ENCODE data around the gene MCMBP.
"Not testable (repeated sequence)": the region's sequence is repeated elsewhere in the genome, so short reads cannot be mapped to it uniquely, and the experiment has no call there.

Gene MCMBP

DNA sequence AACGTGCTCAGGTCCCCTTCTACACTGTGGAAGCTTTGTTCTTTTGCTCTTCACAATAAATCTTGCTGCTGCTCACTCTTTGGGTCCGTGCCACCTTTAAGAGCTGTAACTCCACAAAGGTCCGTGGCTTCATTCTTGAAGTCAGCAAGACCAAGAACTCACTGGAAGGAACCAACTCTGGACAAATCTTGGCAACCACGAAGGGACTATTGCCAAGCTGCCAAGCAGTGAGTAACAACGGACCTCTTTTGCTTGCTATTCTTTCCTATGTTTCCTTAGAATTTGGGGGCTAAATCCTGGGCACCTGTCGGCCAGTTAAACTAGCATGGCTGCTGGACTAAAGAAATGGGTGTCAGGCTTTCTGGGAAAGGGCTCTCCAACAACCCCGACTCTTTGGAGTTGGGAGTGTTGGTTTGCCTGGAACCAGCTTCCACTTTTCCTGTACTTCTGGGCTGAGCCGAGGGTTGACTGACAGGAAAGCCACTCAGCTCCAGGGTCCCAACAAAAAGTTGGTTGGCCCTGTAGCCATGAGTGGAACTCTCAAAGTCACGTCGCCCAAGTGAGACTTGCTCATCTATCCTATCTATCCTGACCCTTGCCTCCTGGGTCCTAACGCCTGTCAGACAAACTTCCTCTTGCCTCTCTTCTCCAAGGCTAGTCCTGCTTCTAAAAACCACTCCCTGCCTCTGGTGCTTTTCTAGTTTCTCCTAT, 11.4 kb upstream of the MCMBP start:
- H3K27ac ChIP-seq; H3K27me3 ChIP-seq; H3K4me1 ChIP-seq (ENCODE audit: control insufficient read depth in 1 of 2, insufficient read depth in 1 of 2, low read depth in 1 of 2, low read length in 1 of 2); H3K9me3 ChIP-seq; H3K36me3 ChIP-seq; H3K4me3 ChIP-seq (ENCODE audit: low read depth in 1 of 2, low read length in 1 of 2): not testable (repeated sequence)

DNA sequence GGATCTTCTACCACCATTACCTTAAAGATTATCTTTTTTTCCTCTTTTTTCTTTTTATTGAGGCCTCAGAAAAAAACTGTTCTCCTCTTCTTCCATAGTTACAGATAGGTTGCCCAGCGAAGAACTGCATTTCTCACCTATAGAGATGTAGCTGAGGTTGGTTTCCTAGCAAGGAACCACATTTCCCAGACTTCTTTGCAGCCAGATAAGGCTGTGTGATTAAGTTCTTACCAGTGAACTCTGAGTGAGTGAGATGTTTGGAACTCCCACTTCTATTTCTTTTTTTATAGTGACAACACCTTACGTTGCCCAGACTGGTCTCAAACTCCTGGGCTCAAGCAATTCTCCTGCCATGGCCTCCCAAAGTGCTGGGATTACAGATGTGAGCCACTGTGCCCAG, 5.9 kb upstream of the MCMBP start:
- no peak overlapping the region for H3K27ac ChIP-seq
- H3K4me3 ChIP-seq (ENCODE audit: low read depth in 1 of 2, low read length in 1 of 2): no peak overlapping the region
- H3K9me3 ChIP-seq: no peaks in the 10 kb centered on the region
- peaks cover 5 to 6% of the 10 kb centered on the region in 2 experiments for H3K4me1 ChIP-seq (ENCODE audit: control insufficient read depth in 1 of 2, insufficient read depth in 1 of 2, low read depth in 1 of 2, low read length in 1 of 2)
- no peaks in the 10 kb centered on the region for H3K27me3 ChIP-seq
- TF ChIP-seq, protein P1, sequence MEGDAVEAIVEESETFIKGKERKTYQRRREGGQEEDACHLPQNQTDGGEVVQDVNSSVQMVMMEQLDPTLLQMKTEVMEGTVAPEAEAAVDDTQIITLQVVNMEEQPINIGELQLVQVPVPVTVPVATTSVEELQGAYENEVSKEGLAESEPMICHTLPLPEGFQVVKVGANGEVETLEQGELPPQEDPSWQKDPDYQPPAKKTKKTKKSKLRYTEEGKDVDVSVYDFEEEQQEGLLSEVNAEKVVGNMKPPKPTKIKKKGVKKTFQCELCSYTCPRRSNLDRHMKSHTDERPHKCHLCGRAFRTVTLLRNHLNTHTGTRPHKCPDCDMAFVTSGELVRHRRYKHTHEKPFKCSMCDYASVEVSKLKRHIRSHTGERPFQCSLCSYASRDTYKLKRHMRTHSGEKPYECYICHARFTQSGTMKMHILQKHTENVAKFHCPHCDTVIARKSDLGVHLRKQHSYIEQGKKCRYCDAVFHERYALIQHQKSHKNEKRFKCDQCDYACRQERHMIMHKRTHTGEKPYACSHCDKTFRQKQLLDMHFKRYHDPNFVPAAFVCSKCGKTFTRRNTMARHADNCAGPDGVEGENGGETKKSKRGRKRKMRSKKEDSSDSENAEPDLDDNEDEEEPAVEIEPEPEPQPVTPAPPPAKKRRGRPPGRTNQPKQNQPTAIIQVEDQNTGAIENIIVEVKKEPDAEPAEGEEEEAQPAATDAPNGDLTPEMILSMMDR (IDR thresholded peaks at IDR 0.05): no peak
- no peaks in the 10 kb centered on the region for H3K36me3 ChIP-seq

DNA sequence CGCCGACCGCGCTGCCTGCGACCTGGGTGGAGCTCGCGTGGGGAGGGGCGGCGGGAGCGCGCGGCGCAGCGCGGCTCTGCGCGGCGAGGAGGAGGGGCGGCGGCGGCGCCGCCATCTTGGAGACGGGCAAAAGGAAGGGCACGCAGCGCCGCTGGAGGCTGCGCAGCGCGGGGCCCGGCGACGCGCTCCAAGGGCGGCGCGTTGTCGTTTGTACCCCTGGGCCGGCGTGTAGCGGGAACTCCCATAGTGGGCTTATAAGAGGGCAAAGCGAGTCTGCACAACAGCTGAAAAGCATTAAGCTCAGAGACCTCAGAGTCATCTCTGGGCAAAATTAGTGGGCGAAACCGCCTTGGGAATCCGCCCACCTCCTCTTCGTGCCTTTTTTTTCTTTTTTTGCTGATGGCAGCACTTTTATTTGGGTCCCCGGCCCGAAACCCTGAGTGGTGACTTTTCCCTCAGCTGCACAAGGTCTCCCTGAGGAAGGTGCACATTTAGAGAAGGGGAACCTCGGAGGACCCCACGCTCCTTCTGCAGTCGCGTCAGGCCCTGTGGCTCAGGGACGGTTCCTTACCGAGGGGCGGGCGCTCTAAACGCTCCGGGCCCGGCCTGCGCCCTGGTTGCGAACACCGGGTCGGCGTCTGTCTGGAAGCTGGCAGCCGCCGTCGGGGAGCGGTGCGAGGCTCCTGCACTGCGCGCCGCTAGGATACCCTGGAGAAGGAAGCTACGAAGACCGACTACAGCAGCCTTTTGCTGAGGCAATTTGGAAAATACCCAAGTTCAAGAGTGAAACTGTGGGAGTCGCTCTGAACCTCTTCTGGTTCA, 428 bp upstream of the MCMBP start:
- Histone ChIP-seq H3K27me3 (no peaks in the 10 kb centered on the region), H3K4me1 (ENCODE audit: control insufficient read depth in 1 of 2, insufficient read depth in 1 of 2, low read depth in 1 of 2, low read length in 1 of 2) (peaks cover 42 to 48% of the 10 kb centered on the region in 2 experiments), H3K9me3 (no peaks in the 10 kb centered on the region), H3K27ac (peak overlapping the region; percentile 89), H3K36me3 (no peaks in the 10 kb centered on the region), H3K4me3 (ENCODE audit: low read depth in 1 of 2, low read length in 1 of 2) (peak overlapping the region; percentile 80 to 97)
- TF ChIP-seq, protein P1 (IDR thresholded peaks at IDR 0.05): peak; percentile 42

DNA sequence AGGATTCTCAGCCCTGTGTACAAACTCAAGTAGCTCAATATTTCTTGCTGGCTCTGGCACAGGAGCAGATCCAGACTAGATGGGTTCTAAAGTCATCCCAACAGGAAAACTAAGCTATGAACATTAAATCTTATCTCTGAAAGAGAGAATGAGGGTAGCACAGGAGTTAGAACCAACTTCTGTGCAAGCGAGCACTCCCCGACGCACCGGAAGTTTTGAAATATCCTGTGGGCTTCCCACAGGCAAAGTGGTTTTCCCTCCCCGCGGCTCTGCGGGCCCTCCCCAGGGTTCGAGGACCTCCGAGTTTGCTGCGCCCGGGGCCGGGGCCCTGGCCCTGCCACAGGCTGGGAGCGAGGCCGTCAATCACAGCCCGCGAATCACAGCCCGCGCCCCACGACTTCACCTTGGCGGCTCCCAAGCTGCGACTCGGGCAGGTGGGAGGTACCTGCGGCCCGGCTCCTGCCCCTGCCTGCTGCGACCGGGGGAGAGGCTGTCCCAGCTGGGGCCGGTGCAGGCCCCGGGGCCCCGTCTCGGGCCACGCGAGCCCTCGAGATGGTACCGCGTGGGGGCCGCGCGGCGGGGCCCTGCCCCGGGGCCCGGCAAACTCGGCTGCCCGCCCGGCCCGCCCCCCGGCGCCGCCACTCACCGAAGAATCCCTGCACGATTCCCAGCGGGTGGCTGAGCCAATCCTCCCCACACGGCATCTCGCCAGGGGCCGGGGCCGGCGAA, 598 bp downstream of the MCMBP start:
- Histone ChIP-seq H3K36me3 (no peaks in the 10 kb centered on the region), H3K9me3 (no peaks in the 10 kb centered on the region), H3K4me3 (ENCODE audit: low read depth in 1 of 2, low read length in 1 of 2) (peak overlapping the region; percentile 80 to 97), H3K27me3 (no peaks in the 10 kb centered on the region), H3K4me1 (ENCODE audit: control insufficient read depth in 1 of 2, insufficient read depth in 1 of 2, low read depth in 1 of 2, low read length in 1 of 2) (peaks cover 42 to 57% of the 10 kb centered on the region in 2 experiments), H3K27ac (peak overlapping the region; percentile 89)
- TF ChIP-seq, protein P1 (IDR thresholded peaks at IDR 0.05): no peak

DNA sequence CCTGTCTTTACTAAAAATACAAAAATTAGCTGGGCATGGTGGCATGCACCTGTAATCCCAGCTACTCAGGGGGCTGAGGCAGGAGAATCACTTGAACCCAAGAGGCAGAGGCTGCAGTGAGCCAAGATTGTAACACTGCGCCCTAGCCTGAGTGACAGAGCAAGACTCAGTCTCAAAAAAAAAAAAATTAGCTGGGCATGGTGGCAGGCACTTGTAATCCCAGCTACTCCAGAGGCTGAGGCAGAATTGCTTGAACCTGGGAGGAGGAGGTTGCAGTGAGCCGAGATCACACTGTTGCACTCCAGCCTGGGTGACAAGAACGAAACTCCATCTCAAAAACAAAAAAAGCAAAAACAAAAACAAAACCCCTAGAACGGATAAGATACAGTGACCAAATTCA, 3.2 kb downstream of the MCMBP start:
- not testable (repeated sequence) for H3K4me3 ChIP-seq (ENCODE audit: low read depth in 1 of 2, low read length in 1 of 2); H3K27ac ChIP-seq; H3K36me3 ChIP-seq; H3K9me3 ChIP-seq; H3K27me3 ChIP-seq
- peaks cover 51 to 65% of the 10 kb centered on the region in 2 experiments for H3K4me1 ChIP-seq (ENCODE audit: control insufficient read depth in 1 of 2, insufficient read depth in 1 of 2, low read depth in 1 of 2, low read length in 1 of 2)

DNA sequence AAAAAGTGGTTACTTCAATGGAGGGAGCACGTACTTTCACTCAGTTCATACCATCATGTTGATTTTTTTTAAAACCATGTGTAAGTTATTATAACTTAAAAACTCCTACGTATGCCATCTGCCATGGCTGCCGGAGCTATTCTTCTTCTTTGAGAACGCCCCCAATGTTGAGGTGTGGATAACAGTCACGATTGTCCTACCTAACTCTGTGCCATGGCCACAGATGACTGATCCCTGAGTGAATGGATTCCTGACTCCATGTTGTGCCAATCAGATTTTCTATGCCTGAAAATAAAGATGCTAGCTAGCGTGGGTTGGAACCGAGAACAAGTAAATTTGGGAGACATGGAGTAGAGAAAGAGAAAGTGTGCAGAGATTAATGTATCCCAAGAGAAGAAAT, 5.3 kb downstream of the MCMBP start:
- H3K4me1 ChIP-seq (ENCODE audit: control insufficient read depth in 1 of 2, insufficient read depth in 1 of 2, low read depth in 1 of 2, low read length in 1 of 2): peaks cover 46 to 65% of the 10 kb centered on the region in 2 experiments
- no peaks in the 10 kb centered on the region for H3K9me3 ChIP-seq
- no peaks in the 10 kb centered on the region for H3K27me3 ChIP-seq
- no peaks in the 10 kb centered on the region for H3K36me3 ChIP-seq
- TF ChIP-seq, protein P1 (IDR thresholded peaks at IDR 0.05): no peak
- peak overlapping the region; percentile 59 for H3K27ac ChIP-seq
- no peak overlapping the region for H3K4me3 ChIP-seq (ENCODE audit: low read depth in 1 of 2, low read length in 1 of 2)

Data from neutrophil (primary cell).